BLaER1 treated with 17β-estradiol and CSF1 and Interleukin-3, amounts not matched to agents 10 nM and 100 nM (cell line): Measurements from ENCODE around the gene VSIG10.

Experiments used
- H3K27ac ChIP-seq, 11 experiments: shearing (Covaris generic); formaldehyde crosslinking; 2 replicates each; pipeline ENCODE4 v1.8.1; 2022
- H3K27me3 ChIP-seq, 11 experiments: shearing (Covaris generic); formaldehyde crosslinking; 2 replicates each; pipeline ENCODE4 v1.8.1; 2022
- H3K36me3 ChIP-seq, 11 experiments: shearing (Covaris generic); formaldehyde crosslinking; 2 replicates each; pipeline ENCODE4 v1.8.1; 2022
- H3K4me1 ChIP-seq, 10 experiments: shearing (Covaris generic); formaldehyde crosslinking; 2 replicates each; pipeline ENCODE4 v1.8.1; 2022
- H3K4me2 ChIP-seq, 11 experiments: shearing (Covaris generic); formaldehyde crosslinking; 2 replicates each; pipeline ENCODE4 v1.8.1; 2022
- H3K4me3 ChIP-seq, 10 experiments: shearing (Covaris generic); formaldehyde crosslinking; 2 replicates each; pipeline ENCODE4 v1.8.1; 2022
- H3K9ac ChIP-seq, 11 experiments: shearing (Covaris generic); formaldehyde crosslinking; 2 replicates each; pipeline ENCODE4 v1.8.1; 2022
- H3K9me3 ChIP-seq, 11 experiments: shearing (Covaris generic); formaldehyde crosslinking; replicated peaks in 1 of 11; 2 replicates each; pipeline ENCODE4 v1.8.1; 2022
- H4K20me1 ChIP-seq, 11 experiments: shearing (Covaris generic); formaldehyde crosslinking; 2 replicates each; pipeline ENCODE4 v1.8.1; 2022
- Cebpa-rat ChIP-seq, 11 experiments: shearing (Covaris generic); IDR thresholded peaks; 2 replicates each; pipeline ENCODE4 v1.8.1; 2022

Gene VSIG10

GRCh38 chr12:118059341-118060191 lies 44.2 kb downstream of the VSIG10 start:
- Histone ChIP-seq H3K9ac (peak overlapping the region; percentile 87 to 95 (median 90); a peak in 21 of 22 replicates), H4K20me1 (peaks cover 0 to 44% (median 0%) of the 10 kb centered on the region in 11 experiments; a peak in 6 of 22 replicates), H3K4me1 (peaks cover 39 to 46% (median 42%) of the 10 kb centered on the region in 10 experiments), H3K36me3 (peaks cover 0 to 4% (median 0%) of the 10 kb centered on the region in 11 experiments; a peak in 1 of 22 replicates), H3K4me2 (peak overlapping the region; percentile 72 to 96 (median 91)), H3K27me3 (peaks cover 0 to 19% (median 14%) of the 10 kb centered on the region in 11 experiments; a peak in 12 of 22 replicates), H3K9me3 (no peaks in the 10 kb centered on the region), H3K4me3 (peak overlapping the region; percentile 68 to 86 (median 80)), H3K27ac (peak overlapping the region; percentile 5 to 93 (median 89); a peak in 20 of 22 replicates)
- no peak for TF ChIP-seq Cebpa-rat (IDR thresholded peaks at IDR 0.05)

- peak overlapping the region in 3 of 11 experiments; percentile 90 to 95 (median 94); a peak in 3 of 22 replicates for H3K9ac ChIP-seq
- peak overlapping the region in 10 of 11 experiments; percentile 72 to 94 (median 90); a peak in 13 of 22 replicates for H3K4me2 ChIP-seq
- peaks cover 0 to 7% (median 0%) of the 10 kb centered on the region in 11 experiments; a peak in 2 of 22 replicates for H3K36me3 ChIP-seq
- H3K27ac ChIP-seq = peak overlapping the region in 1 of 11 experiments; percentile 89; a peak in 4 of 22 replicates
- peaks cover 0 to 19% (median 14%) of the 10 kb centered on the region in 11 experiments; a peak in 12 of 22 replicates for H3K27me3 ChIP-seq
- no peak for TF ChIP-seq Cebpa-rat (IDR thresholded peaks at IDR 0.05)
- peaks cover 0 to 51% (median 0%) of the 10 kb centered on the region in 11 experiments; a peak in 6 of 22 replicates for H4K20me1 ChIP-seq
- H3K4me3 ChIP-seq = no peak overlapping the region; a peak in 1 of 20 replicates
- H3K4me1 ChIP-seq = peaks cover 32 to 39% (median 35%) of the 10 kb centered on the region in 10 experiments
- no peaks in the 10 kb centered on the region for H3K9me3 ChIP-seq
Measured at GRCh38 chr12:118058881-118059280, 44.9 kb downstream of the VSIG10 start.

DNA sequence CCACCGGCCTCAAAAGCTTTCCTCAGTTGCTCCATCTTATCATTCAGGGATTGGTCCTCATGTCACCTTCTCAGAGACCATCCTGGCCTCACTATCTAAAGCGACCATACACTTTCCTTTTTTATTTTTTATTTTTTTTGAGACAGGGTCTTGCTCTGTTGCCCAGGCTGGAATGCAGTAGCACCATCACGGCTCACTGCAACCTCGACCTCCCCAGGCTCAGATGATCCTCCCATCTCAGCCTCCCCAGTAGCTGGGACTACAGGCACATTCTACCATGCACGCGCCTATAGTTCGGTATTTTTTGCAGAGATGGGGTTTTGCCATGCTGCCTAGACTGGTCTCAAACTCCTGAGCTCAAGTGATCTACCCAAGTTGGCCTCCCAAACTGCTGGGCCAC lies 45.6 kb downstream of the VSIG10 start:
- Histone ChIP-seq H3K27me3 (peaks cover 0 to 17% (median 14%) of the 10 kb centered on the region in 11 experiments; a peak in 12 of 22 replicates), H3K4me2 (peak overlapping the region in 1 of 11 experiments; percentile 91; a peak in 2 of 22 replicates), H3K4me1 (peaks cover 27 to 34% (median 31%) of the 10 kb centered on the region in 10 experiments), H3K9ac (no peak overlapping the region), H3K4me3 (no peak overlapping the region), H3K27ac (no peak overlapping the region), H4K20me1 (peaks cover 0 to 58% (median 0%) of the 10 kb centered on the region in 11 experiments; a peak in 7 of 22 replicates), H3K36me3 (peaks cover 0 to 14% (median 0%) of the 10 kb centered on the region in 11 experiments; a peak in 3 of 22 replicates), H3K9me3 (no peaks in the 10 kb centered on the region)
- TF ChIP-seq Cebpa-rat (IDR thresholded peaks at IDR 0.05) = no peak

DNA sequence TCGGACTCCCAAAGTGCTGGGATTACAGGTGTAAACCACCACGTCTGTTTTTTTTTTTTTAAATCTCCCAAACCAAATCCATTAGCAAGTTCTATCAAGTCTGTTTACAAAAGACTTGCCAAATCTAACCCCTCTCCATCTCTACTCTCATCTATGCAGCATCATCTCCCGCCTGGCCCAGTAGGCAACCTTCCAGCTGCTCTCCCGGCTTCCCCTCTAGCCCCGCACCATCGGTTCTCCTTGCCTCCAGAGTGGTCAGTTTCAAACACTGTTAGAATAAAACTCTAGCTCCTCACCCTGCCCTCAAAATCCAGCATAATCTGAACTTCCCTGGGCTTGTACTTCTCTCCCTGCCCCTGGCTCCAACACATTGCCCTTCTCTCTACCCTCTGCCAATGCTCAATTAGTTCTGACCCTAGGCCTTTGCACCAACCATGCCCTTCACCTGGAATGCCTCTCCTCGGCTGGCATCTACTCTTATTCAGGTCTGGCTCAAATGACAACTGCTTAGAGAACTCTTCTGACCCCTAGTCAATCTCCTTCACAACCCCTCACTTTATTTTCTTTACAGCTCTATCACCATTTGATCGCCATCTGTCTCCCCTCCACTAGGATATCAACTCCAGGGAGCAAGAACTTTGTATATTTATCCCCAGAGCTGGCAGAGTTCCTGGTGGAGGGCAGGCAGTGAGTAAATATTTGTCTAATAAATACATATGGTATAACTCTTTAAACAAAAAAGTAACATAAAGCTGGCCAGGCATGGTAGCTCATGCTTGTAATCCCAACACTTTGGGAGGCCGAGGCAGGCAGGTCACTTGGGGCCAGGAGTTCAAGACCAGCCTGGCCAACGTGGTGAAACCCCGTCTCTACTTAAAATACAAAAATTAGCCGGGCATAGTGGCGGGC lies 47.7 kb downstream of the VSIG10 start:
- Histone ChIP-seq H3K27me3 (no peaks in the 10 kb centered on the region), H3K27ac (no peak overlapping the region), H3K9ac (no peak overlapping the region), H4K20me1 (peaks cover 0 to 79% (median 4%) of the 10 kb centered on the region in 11 experiments; a peak in 9 of 22 replicates), H3K4me1 (peaks cover 26 to 40% (median 36%) of the 10 kb centered on the region in 10 experiments), H3K4me2 (no peak overlapping the region), H3K4me3 (no peak overlapping the region), H3K36me3 (peaks cover 11 to 35% (median 13%) of the 10 kb centered on the region in 11 experiments; a peak in 20 of 22 replicates), H3K9me3 (no peaks in the 10 kb centered on the region)
- no peak for TF ChIP-seq Cebpa-rat (IDR thresholded peaks at IDR 0.05)

DNA sequence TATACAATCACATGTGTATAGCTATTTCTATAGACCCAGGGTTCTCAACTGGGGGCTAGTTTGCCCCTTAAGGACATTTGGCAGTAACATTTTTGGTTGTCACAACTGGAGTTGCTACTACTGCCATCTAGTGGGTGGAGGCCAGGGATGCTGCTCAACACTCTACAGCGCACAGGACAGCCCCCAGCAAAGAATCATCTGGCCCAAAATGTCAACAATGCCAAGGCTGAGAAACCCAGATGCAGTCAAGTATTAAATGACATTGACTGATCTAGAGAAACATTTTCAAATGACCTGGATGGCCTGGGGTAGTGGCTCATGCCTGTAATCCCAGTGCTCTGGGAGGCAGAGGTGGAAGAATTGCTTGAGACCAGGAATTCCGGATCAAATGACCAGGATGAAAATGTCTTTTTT lies 48.7 kb downstream of the VSIG10 start:
- Histone ChIP-seq H3K9me3 (no peaks in the 10 kb centered on the region), H3K4me2 (no peak overlapping the region), H3K4me1 (peaks cover 22 to 38% (median 32%) of the 10 kb centered on the region in 10 experiments), H3K4me3 (no peak overlapping the region), H4K20me1 (peaks cover 0 to 88% (median 4%) of the 10 kb centered on the region in 11 experiments; a peak in 9 of 22 replicates), H3K36me3 (peaks cover 18 to 45% (median 23%) of the 10 kb centered on the region in 11 experiments; a peak in 21 of 22 replicates), H3K9ac (no peak overlapping the region), H3K27ac (no peak overlapping the region), H3K27me3 (no peaks in the 10 kb centered on the region)
- TF ChIP-seq Cebpa-rat (IDR thresholded peaks at IDR 0.05) = no peak

GRCh38 chr12:118053071-118053985 lies 50.5 kb downstream of the VSIG10 start:
- Histone ChIP-seq H4K20me1 (peaks cover 0 to 100% (median 4%) of the 10 kb centered on the region in 11 experiments; a peak in 9 of 22 replicates), H3K4me1 (peaks cover 17 to 30% (median 26%) of the 10 kb centered on the region in 10 experiments), H3K4me2 (peak overlapping the region; percentile 1 to 72 (median 51); a peak in 17 of 22 replicates), H3K4me3 (no peak overlapping the region), H3K9me3 (no peaks in the 10 kb centered on the region), H3K27me3 (no peaks in the 10 kb centered on the region), H3K27ac (peak overlapping the region in 9 of 11 experiments; percentile 1 to 56 (median 36); a peak in 12 of 22 replicates), H3K9ac (peak overlapping the region in 3 of 11 experiments; percentile 8 to 16 (median 11); a peak in 1 of 22 replicates), H3K36me3 (peaks cover 22 to 63% (median 34%) of the 10 kb centered on the region in 11 experiments; a peak in 21 of 22 replicates)
- no peak for TF ChIP-seq Cebpa-rat (IDR thresholded peaks at IDR 0.05)

DNA sequence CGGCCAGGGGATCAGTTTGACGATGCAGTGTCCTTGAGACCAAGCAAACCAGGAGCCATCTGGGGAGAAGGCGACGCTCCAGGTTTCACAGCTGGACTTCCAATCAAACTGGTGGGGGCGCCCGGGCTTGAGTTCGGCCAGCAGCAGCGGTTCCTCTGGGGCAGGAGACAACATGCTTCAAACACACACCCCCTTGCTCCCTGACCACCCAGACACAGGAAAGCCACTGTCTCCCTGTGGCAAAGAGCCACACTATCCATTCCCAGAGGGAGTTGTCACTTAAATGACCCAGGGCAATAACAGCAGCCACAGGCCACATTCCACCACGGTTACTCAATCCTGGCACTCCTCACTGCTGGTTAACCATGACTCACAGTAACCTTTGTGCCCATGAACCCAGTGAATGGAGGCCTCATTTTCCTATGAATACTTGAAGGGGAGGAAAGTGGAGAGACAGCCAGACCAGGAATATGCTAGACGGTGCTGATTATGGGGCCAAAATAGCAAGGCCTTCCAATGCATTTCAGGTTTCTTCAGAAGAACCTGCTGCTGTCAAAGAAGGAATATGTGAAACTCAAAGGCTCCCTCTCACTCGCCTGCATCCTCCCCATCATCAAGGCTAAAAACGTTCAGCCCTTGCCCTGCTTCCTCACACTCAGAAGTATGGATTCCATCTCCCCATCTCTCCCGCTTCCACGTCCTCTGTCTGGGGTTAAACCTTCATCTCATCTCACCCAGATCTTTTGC lies 51.3 kb downstream of the VSIG10 start:
- H3K9ac ChIP-seq = peak overlapping the region in 4 of 11 experiments; percentile 8 to 18 (median 14); a peak in 2 of 22 replicates
- H3K27ac ChIP-seq = peak overlapping the region in 9 of 11 experiments; percentile 4 to 56 (median 36); a peak in 13 of 22 replicates
- peak overlapping the region; percentile 1 to 72 (median 51); a peak in 18 of 22 replicates for H3K4me2 ChIP-seq
- peaks cover 0 to 100% (median 4%) of the 10 kb centered on the region in 11 experiments; a peak in 9 of 22 replicates for H4K20me1 ChIP-seq
- no peaks in the 10 kb centered on the region for H3K27me3 ChIP-seq
- peaks cover 19 to 34% (median 23%) of the 10 kb centered on the region in 10 experiments for H3K4me1 ChIP-seq
- TF ChIP-seq Cebpa-rat (IDR thresholded peaks at IDR 0.05) = peak in 2 of 11 experiments; percentile 20 to 34; a peak in 1 of 22 replicates
- no peak overlapping the region for H3K4me3 ChIP-seq
- peaks cover 22 to 71% (median 39%) of the 10 kb centered on the region in 11 experiments for H3K36me3 ChIP-seq
- H3K9me3 ChIP-seq = no peaks in the 10 kb centered on the region
